Glutamatergic neuron (in vitro differentiated cells): ENCODE measurements around the gene ALB. TPM values are rescaled to one million over a fixed set of nuclear protein-coding genes. Genes with fewer than 3 reads are reported as not detected.

Experiments used
- DNase-seq: peaks from one replicate; pipeline ENCODE4 v3.0.0; 2022
- H3K27ac Mint-ChIP-seq: one replicate; pipeline ENCODE4 v1.8.0; 2020; ENCODE audit warnings: mild to moderate bottlenecking, mixed read lengths, inconsistent platforms; ENCODE audit not compliant: unreplicated experiment
- H3K27me3 Mint-ChIP-seq: one replicate; pipeline ENCODE4 v1.8.0; 2020; ENCODE audit warnings: mild to moderate bottlenecking, moderate library complexity, mixed read lengths, inconsistent platforms; ENCODE audit not compliant: unreplicated experiment
- H3K36me3 Mint-ChIP-seq: one replicate; pipeline ENCODE4 v1.8.0; 2020; ENCODE audit warnings: mild to moderate bottlenecking, mixed read lengths, inconsistent platforms; ENCODE audit not compliant: unreplicated experiment
- H3K4me1 Mint-ChIP-seq: one replicate; pipeline ENCODE4 v1.8.0; 2020; ENCODE audit warnings: mild to moderate bottlenecking, low read depth, mixed read lengths, inconsistent platforms; ENCODE audit not compliant: unreplicated experiment
- H3K4me3 Mint-ChIP-seq: one replicate; pipeline ENCODE4 v1.8.0; 2020; ENCODE audit warnings: mild to moderate bottlenecking, mixed read lengths, inconsistent platforms; ENCODE audit not compliant: unreplicated experiment
- H3K9me3 Mint-ChIP-seq: one replicate; pipeline ENCODE4 v1.8.0; 2020; ENCODE audit warnings: mild to moderate bottlenecking, moderate library complexity, mixed read lengths, inconsistent platforms; ENCODE audit not compliant: unreplicated experiment
- total RNA-seq: library from RNA; stranded (reverse); fragmentation: NEBNext Ultra II Directional; extraction: Animal tissue kit (Norgen Biotek cat#: 25700); gene quantifications from one replicate; pipeline ENCODE4 v1.2.1, GENCODE V29; 2021; ENCODE audit not compliant: unreplicated experiment
- TF ChIP-seq, protein P1 (sequence below): fragments of 200-600 bp; sonication (generic); IDR thresholded peaks from one replicate; pipeline ENCODE4 v1.5.0; 2021; ENCODE audit not compliant: partially characterized antibody, unreplicated experiment

The ALB gene
- total RNA-seq, 1 donor from 2014 or later, result not detected

DNA sequence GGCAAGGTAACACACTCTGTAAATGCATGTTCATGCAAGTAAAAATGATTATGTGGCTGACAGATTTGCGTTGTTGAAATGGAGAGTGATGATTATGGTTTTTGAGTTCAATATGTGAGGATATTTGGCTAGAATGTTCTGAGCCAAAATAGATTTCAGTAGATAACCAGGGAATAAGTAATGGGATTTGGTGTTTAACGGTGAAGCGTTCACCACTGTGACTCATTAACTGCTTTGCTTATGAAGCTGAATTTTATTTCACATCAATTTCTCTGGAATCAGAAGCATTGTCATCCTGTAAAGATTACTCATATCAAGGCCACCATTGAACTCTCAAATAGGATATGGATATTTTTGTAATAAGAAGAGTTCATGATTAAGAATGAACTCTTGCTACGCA is 43.6 kb downstream of the ALB start:
- Mint-ChIP-seq H3K27ac (no peak overlapping the region), H3K27me3 (no peaks in the 10 kb centered on the region), H3K4me1 (peaks cover 11% of the 10 kb centered on the region), H3K9me3 (no peaks in the 10 kb centered on the region), H3K36me3 (no peaks in the 10 kb centered on the region), H3K4me3 (no peak overlapping the region)
- TF ChIP-seq, protein P1, sequence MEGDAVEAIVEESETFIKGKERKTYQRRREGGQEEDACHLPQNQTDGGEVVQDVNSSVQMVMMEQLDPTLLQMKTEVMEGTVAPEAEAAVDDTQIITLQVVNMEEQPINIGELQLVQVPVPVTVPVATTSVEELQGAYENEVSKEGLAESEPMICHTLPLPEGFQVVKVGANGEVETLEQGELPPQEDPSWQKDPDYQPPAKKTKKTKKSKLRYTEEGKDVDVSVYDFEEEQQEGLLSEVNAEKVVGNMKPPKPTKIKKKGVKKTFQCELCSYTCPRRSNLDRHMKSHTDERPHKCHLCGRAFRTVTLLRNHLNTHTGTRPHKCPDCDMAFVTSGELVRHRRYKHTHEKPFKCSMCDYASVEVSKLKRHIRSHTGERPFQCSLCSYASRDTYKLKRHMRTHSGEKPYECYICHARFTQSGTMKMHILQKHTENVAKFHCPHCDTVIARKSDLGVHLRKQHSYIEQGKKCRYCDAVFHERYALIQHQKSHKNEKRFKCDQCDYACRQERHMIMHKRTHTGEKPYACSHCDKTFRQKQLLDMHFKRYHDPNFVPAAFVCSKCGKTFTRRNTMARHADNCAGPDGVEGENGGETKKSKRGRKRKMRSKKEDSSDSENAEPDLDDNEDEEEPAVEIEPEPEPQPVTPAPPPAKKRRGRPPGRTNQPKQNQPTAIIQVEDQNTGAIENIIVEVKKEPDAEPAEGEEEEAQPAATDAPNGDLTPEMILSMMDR, result no peak
- DNase-seq, result no peak

DNA sequence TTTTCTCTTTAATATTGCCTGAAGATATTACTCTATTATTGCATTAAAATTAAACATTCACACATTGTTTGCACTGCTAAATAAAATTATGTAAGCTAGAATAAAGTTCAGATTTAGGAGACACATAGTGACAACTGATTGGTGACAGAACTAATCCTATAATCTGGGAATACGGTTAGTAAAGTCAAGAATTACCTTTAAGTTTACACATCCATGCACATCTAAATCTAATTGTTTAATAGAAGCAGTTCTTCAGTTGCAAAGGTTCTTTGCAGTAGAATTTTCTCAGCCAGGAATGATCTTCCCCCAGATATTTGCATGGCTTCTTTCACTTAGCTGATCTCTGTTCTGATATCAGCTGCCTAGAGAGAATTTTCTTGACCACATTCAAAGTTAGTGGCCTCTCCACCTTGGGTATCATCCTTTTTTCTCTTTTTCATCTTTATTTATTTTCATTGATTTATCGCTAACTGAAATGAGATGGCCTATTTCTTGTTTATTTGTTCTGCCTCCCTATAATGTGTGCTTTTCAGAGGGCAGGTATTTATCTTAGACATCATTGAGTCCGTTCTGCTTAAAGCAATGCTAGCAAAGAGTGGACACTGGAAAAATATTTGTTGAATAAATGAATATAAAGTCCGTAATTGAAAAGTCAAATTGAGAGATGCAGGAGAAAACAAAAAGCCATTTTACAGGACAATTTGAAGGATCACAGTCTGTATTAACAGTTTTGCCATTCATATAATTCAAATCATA is 44.5 kb downstream of the ALB start:
- DNase-seq, result no peak
- no peak overlapping the region for H3K27ac Mint-ChIP-seq
- no peaks in the 10 kb centered on the region for H3K36me3 Mint-ChIP-seq
- peaks cover 12% of the 10 kb centered on the region for H3K4me1 Mint-ChIP-seq
- H3K9me3 Mint-ChIP-seq, result no peaks in the 10 kb centered on the region
- H3K27me3 Mint-ChIP-seq, result no peaks in the 10 kb centered on the region
- H3K4me3 Mint-ChIP-seq, result no peak overlapping the region
- TF ChIP-seq, protein P1, result no peak

DNA sequence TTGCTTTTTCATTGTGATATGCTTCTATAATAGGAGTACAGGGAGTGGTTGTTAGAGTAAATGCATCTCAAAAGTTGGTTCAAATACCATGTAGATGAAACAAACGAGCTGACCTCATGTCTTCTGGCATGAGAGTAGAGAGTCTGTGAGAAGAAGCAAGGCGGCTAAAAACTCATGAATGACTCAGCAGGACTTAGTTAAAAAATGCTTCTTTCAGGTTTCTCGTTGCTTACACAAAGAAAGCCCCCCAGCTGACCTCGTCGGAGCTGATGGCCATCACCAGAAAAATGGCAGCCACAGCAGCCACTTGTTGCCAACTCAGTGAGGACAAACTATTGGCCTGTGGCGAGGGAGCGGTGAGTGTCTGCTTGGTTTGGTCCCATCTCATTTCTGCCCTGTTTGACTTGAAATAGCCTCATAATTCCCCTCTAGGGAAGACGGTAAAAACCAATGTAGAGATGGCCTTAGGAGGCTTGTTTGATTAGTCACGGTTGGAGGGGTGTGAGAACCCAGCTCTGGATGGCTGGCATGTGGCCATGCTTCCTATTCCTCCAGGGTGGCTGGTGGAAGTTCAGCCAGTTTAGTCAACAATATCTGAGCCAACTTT is 46.4 kb downstream of the ALB start:
- DNase-seq, result peak; percentile 20
- Mint-ChIP-seq H3K9me3 (no peaks in the 10 kb centered on the region), H3K4me1 (peaks cover 12% of the 10 kb centered on the region), H3K36me3 (no peaks in the 10 kb centered on the region), H3K4me3 (no peak overlapping the region), H3K27me3 (no peaks in the 10 kb centered on the region), H3K27ac (no peak overlapping the region)
- TF ChIP-seq, protein P1, result no peak

DNA sequence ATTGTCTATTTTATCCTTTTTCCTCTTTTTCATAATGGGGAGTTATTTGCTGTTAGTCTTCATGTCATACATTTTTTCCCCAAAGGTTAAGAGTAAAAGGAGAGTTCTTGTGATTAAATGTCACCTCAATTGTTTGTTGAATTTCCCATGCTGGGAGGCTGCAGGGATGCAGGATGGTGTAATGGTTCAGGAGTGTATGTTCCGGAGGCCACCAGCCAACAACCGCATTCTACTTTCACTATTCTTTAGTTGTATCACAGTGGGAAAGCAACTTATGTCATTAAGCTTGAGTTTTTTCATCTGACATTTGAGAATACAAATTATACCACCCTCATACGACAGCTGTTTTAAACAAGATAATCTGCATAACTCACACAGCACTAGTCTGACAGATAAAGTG is 47.3 kb downstream of the ALB start:
- Mint-ChIP-seq H3K4me3 (no peak overlapping the region), H3K27ac (no peak overlapping the region), H3K9me3 (no peaks in the 10 kb centered on the region), H3K27me3 (no peaks in the 10 kb centered on the region), H3K4me1 (peaks cover 10% of the 10 kb centered on the region), H3K36me3 (no peaks in the 10 kb centered on the region)
- TF ChIP-seq, protein P1, result no peak
- no peak for DNase-seq
